Measurements from ENCODE around the gene STN1. TPM values are rescaled to one million over a fixed set of nuclear protein-coding genes. Genes with fewer than 3 reads are reported as not detected.
"Not testable (repeated sequence)": the region's sequence is repeated elsewhere in the genome, so short reads cannot be mapped to it uniquely, and the experiment has no call there.

Gene STN1
- total RNA-seq, 1 experiment from 2014 or later = 26.9 TPM

- peaks cover 9% of the 10 kb centered on the region for H3K4me1 ChIP-seq (replicated peaks)
- no peak overlapping the region for H3K4me3 ChIP-seq
- DNase-seq (ENCODE audit: low read depth in 1 of 2, low spot score in 2 of 2) = no peak
- H3K27ac ChIP-seq = no peak overlapping the region
- H3K36me3 ChIP-seq = no peaks in the 10 kb centered on the region
- H3K9me3 ChIP-seq (replicated peaks) = no peaks in the 10 kb centered on the region
- no peaks in the 10 kb centered on the region for H3K27me3 ChIP-seq (replicated peaks)
These were observed 70.6 kb downstream of the STN1 start for GRCh38 chr10:103847346-103847745.

DNA sequence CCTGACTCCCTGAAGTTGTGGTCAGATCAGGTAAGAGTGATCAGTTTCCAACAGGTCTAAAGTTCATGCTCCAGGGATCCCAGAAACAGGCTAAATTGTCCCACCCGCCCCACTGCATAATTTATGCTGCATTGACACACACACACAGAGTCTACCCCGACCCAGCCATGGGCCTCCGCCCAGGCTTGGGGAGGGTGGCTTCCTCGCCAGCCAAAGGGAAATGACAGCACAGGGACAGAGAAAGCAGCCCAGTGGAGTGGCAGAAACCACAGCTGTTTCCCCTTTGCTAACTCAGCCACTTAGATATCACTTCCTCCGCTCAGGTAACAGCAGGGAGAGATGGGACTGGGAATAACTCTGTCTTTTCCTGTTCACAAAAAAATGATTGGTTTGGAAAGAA, 72.0 kb downstream of the STN1 start:
- H3K4me1 ChIP-seq (replicated peaks) = peaks cover 9% of the 10 kb centered on the region
- no peaks in the 10 kb centered on the region for H3K27me3 ChIP-seq (replicated peaks)
- no peaks in the 10 kb centered on the region for H3K9me3 ChIP-seq (replicated peaks)
- no peak overlapping the region for H3K27ac ChIP-seq
- H3K36me3 ChIP-seq = no peaks in the 10 kb centered on the region
- no peak overlapping the region for H3K4me3 ChIP-seq
- no peak for DNase-seq (ENCODE audit: low read depth in 1 of 2, low spot score in 2 of 2)

- H3K27me3 ChIP-seq (replicated peaks); DNase-seq (ENCODE audit: low read depth in 1 of 2, low spot score in 2 of 2); H3K36me3 ChIP-seq: not testable (repeated sequence)
These were observed 72.6 kb downstream of the STN1 start for GRCh38 chr10:103845346-103845745.

DNA sequence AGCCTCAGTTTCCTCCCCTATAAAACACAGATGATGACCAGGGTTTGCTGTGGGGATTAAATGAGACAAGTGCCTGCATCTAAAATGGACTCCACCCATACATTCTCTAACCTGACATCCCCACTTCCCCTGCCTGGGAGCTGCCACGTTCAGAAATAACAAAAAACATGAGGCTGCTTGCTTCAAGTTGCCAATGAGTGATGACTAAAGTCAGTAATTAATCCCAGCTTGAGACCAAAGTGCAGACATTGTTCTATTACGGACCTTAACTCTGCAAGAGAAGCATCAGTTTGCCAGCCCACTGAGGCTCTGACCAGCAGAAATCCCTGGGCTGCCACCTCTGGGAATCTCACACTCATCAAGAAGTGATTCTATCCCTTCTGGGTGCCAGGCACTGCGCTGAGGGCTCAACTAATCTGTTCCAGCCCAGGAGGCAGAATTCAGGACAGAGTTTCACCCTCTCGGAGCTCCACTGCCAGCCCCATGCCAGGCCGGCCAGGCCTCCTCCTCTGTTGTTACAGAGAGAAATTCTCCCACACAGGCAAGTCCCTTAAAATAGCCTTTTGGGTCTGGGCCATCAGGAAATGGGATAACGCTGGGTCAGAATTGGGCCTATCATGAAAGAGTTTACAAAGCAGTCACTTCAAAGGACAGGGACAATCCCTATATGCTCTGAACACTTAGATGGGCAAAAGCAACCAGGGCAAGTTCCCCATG, 74.0 kb downstream of the STN1 start:
- no peaks in the 10 kb centered on the region for H3K27me3 ChIP-seq (replicated peaks)
- no peak overlapping the region for H3K4me3 ChIP-seq
- H3K27ac ChIP-seq = no peak overlapping the region
- DNase-seq (ENCODE audit: low read depth in 1 of 2, low spot score in 2 of 2) = no peak
- H3K9me3 ChIP-seq (replicated peaks) = no peaks in the 10 kb centered on the region
- no peaks in the 10 kb centered on the region for H3K4me1 ChIP-seq (replicated peaks)
- no peaks in the 10 kb centered on the region for H3K36me3 ChIP-seq

More at GRCh38 chr10:103845346-103845745, 72.6 kb downstream of the STN1 start:
- H3K27ac ChIP-seq; H3K4me3 ChIP-seq; H3K9me3 ChIP-seq (replicated peaks); H3K4me1 ChIP-seq (replicated peaks): not testable (repeated sequence)

GRCh38 chr10:103843045-103843444, 74.9 kb downstream of the STN1 start:
- Histone ChIP-seq H3K9me3 (replicated peaks) (no peaks in the 10 kb centered on the region), H3K36me3 (no peaks in the 10 kb centered on the region), H3K27ac (no peak overlapping the region), H3K27me3 (replicated peaks) (no peaks in the 10 kb centered on the region), H3K4me3 (no peak overlapping the region), H3K4me1 (replicated peaks) (no peaks in the 10 kb centered on the region)
- DNase-seq (ENCODE audit: low read depth in 1 of 2, low spot score in 2 of 2) = no peak

DNA sequence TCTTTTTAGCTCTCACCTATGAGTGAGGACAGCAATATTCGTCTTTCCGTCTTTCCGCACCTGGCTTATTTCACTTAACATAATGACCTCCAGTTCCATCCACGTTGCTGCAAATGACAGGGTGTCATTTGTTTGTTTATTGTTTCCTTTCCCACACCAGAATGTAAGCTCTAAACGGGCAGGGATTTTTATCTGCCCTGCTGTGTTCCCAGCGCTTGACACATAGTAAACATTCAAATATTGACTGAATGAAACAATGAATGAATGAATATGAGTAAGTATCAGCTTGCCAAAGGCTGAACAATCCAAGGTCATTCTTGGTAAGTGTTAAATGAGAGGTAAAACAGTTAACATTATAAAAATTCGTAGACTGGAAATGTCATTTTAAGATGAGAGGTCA, 75.4 kb downstream of the STN1 start:
- no peaks in the 10 kb centered on the region for H3K36me3 ChIP-seq
- no peaks in the 10 kb centered on the region for H3K4me1 ChIP-seq (replicated peaks)

DNA sequence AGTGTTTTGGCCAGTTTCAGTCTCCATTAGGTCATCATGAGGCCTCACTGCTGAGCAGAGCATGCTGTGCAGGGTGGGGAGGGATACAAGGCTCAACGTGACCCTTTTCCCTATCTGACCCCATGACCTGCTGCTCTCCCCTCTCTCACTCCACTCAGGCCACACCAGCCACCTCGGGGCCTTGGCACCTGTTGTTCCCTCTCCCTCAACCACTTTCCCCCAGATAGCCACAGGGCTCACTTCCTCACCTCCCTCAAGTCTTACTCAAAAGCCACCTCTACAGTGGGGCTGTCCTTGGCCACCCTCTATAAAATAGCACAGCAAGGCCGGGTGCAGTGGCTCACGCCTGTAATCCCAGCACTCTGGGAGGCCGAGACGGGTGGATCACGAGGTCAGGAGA, 76.5 kb downstream of the STN1 start:
- DNase-seq (ENCODE audit: low read depth in 1 of 2, low spot score in 2 of 2) = no peak
- no peak overlapping the region for H3K4me3 ChIP-seq
- H3K4me1 ChIP-seq (replicated peaks) = no peaks in the 10 kb centered on the region
- H3K9me3 ChIP-seq (replicated peaks) = no peaks in the 10 kb centered on the region
- no peaks in the 10 kb centered on the region for H3K27me3 ChIP-seq (replicated peaks)
- H3K36me3 ChIP-seq = no peaks in the 10 kb centered on the region
- H3K27ac ChIP-seq = no peak overlapping the region

More for the DNA sequence above, 75.4 kb downstream of the STN1 start:
- no peak for DNase-seq (ENCODE audit: low read depth in 1 of 2, low spot score in 2 of 2)
- Histone ChIP-seq H3K27me3 (replicated peaks) (no peaks in the 10 kb centered on the region), H3K27ac (no peak overlapping the region), H3K9me3 (replicated peaks) (no peaks in the 10 kb centered on the region), H3K4me3 (no peak overlapping the region)

DNA sequence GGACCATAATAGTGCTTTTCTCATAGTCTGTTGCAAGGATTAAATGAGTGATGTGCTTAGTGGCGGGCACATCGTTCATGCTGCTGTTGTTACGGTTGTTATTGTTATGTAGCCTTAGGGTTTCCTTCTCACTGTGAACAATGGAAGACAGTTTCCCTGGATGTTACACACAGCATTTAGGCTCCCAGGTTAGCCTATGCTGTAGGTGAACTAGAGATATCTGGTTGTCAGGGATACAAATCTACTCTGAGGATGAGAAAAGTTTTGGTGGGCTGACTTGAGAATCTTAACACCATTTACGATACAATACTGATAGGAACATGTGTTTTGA, 77.3 kb downstream of the STN1 start:
- H3K4me3 ChIP-seq = no peak overlapping the region
- no peak overlapping the region for H3K27ac ChIP-seq
- no peaks in the 10 kb centered on the region for H3K27me3 ChIP-seq (replicated peaks)
- no peaks in the 10 kb centered on the region for H3K36me3 ChIP-seq
- H3K9me3 ChIP-seq (replicated peaks) = no peaks in the 10 kb centered on the region
- no peak for DNase-seq (ENCODE audit: low read depth in 1 of 2, low spot score in 2 of 2)
- no peaks in the 10 kb centered on the region for H3K4me1 ChIP-seq (replicated peaks)

- Histone ChIP-seq H3K27ac (no peak overlapping the region), H3K9me3 (replicated peaks) (no peaks in the 10 kb centered on the region), H3K4me1 (replicated peaks) (no peaks in the 10 kb centered on the region), H3K27me3 (replicated peaks) (no peaks in the 10 kb centered on the region), H3K36me3 (no peaks in the 10 kb centered on the region), H3K4me3 (no peak overlapping the region)
- no peak for DNase-seq (ENCODE audit: low read depth in 1 of 2, low spot score in 2 of 2)
These were observed 77.9 kb downstream of the STN1 start for GRCh38 chr10:103839872-103840739.

- H3K27ac ChIP-seq = no peak overlapping the region
- no peaks in the 10 kb centered on the region for H3K36me3 ChIP-seq
- no peaks in the 10 kb centered on the region for H3K4me1 ChIP-seq (replicated peaks)
- H3K27me3 ChIP-seq (replicated peaks) = no peaks in the 10 kb centered on the region
- DNase-seq (ENCODE audit: low read depth in 1 of 2, low spot score in 2 of 2) = no peak
- H3K4me3 ChIP-seq = no peak overlapping the region
- no peaks in the 10 kb centered on the region for H3K9me3 ChIP-seq (replicated peaks)
These were observed 78.5 kb downstream of the STN1 start for GRCh38 chr10:103839519-103839871.

DNA sequence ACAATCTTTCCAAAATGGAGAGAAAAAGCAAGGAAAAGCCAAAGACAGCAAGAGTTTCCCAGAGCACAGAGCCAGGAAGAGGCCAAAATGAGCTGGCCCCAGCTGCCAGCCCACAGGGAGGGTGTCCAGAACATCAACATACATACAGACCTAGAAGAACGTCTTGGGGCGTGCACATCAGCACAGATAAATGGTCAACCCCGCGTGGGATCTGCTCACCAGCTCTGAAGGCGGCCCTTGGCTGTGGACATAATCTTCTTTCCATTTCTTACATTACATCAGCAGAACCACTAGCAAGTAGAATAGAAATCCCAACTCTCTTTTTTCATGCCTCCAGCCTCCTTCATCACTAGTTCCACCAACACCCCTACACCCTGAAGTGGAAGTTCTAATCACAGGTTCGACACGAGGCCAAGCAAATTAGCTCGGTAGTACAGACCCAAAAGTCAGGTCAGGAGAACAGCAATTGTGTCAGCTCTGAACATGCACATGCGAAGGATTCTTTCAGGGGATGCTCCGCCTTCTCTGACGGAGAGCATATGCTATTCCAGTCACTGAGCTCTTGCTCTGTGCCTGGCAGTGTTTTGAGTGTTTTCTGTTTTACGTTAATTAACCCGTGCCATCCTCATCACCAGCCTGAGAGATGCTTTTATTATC, 79.0 kb downstream of the STN1 start:
- Histone ChIP-seq H3K4me1 (replicated peaks) (no peaks in the 10 kb centered on the region), H3K36me3 (no peaks in the 10 kb centered on the region), H3K27me3 (replicated peaks) (no peaks in the 10 kb centered on the region), H3K9me3 (replicated peaks) (no peaks in the 10 kb centered on the region), H3K27ac (no peak overlapping the region), H3K4me3 (no peak overlapping the region)
- no peak for DNase-seq (ENCODE audit: low read depth in 1 of 2, low spot score in 2 of 2)

GRCh38 chr10:103838070-103838395, 80.0 kb downstream of the STN1 start:
- Histone ChIP-seq H3K4me1 (replicated peaks) (no peaks in the 10 kb centered on the region), H3K4me3 (no peak overlapping the region), H3K27ac (no peak overlapping the region), H3K27me3 (replicated peaks) (no peaks in the 10 kb centered on the region), H3K36me3 (no peaks in the 10 kb centered on the region), H3K9me3 (replicated peaks) (no peaks in the 10 kb centered on the region)
- DNase-seq (ENCODE audit: low read depth in 1 of 2, low spot score in 2 of 2) = no peak

DNA sequence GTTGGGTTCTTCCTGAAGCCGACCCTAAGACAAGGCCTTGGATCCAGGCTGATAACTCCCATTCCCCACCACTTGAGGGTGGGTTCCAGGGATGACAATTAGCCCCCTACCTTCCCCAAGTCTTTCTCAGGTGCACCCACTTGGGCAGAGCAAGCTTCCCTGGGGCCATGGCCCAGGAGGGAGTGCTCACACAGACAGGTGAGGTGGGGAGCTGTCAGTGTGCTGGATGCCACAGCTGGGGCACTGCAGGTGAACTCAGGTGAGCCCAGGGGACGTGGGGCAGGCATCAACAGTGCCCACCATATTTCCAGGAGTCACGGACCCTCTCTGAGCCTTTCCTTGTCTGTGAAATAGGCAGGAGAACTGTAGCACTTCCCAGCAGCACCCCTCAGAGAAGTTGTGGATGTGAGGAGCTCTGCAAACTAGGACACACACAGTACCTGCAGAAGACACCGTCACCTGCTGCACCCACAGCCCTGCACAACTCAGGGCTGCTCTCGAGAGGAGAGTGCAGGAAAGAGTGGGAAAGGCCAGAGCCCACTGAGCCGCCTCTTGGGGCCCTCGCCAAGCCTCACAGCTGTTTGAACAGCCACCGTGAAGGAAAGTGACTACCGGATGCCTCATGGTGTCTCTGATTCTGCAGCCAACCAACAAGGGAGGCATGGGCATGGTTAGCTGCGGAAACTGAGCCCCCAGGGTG, 80.5 kb downstream of the STN1 start:
- no peak for DNase-seq (ENCODE audit: low read depth in 1 of 2, low spot score in 2 of 2)
- Histone ChIP-seq H3K27ac (no peak overlapping the region), H3K4me1 (replicated peaks) (no peaks in the 10 kb centered on the region), H3K36me3 (no peaks in the 10 kb centered on the region), H3K27me3 (replicated peaks) (no peaks in the 10 kb centered on the region), H3K4me3 (no peak overlapping the region), H3K9me3 (replicated peaks) (no peaks in the 10 kb centered on the region)

GRCh38 chr10:103836861-103837260, 81.1 kb downstream of the STN1 start:
- Histone ChIP-seq H3K4me3 (no peak overlapping the region), H3K4me1 (replicated peaks) (no peaks in the 10 kb centered on the region), H3K27me3 (replicated peaks) (no peaks in the 10 kb centered on the region), H3K9me3 (replicated peaks) (no peaks in the 10 kb centered on the region), H3K27ac (no peak overlapping the region), H3K36me3 (no peaks in the 10 kb centered on the region)
- DNase-seq (ENCODE audit: low read depth in 1 of 2, low spot score in 2 of 2) = no peak
